ENCODE measurements around the gene NDUFA8.

NDUFA8 gene

GRCh38 chr9:122159026-122159924 is at the start of gene NDUFA8, which contains the start of gene MORN5:
Gene NDUFA8 (minus strand): TSS chr9:122159779. CDS start chr9:122159677, 102 bp downstream.
Gene MORN5 (plus strand): TSS chr9:122159908. CDS start chr9:122159973, 65 bp downstream.
- peak; percentile 88 to 92 for DNase-seq (ENCODE audit: low read depth in 2 of 2)

GRCh38 chr9:122207096-122207495 is 47.5 kb upstream of the NDUFA8 start:
- no peak for DNase-seq (ENCODE audit: low read depth in 2 of 2)

GRCh38 chr9:122206118-122207046 is 46.8 kb upstream of the NDUFA8 start:
- DNase-seq (ENCODE audit: low read depth in 2 of 2), result no peak

GRCh38 chr9:122205176-122205575 is 45.6 kb upstream of the NDUFA8 start:
- DNase-seq (ENCODE audit: low read depth in 2 of 2), result no peak

GRCh38 chr9:122204491-122204890 is 44.9 kb upstream of the NDUFA8 start:
- DNase-seq (ENCODE audit: low read depth in 2 of 2), result no peak

- DNase-seq (ENCODE audit: low read depth in 2 of 2), result no peak
These were observed 44.5 kb upstream of the NDUFA8 start for GRCh38 chr9:122204055-122204454.

GRCh38 chr9:122202111-122202510 is 42.5 kb upstream of the NDUFA8 start:
- DNase-seq (ENCODE audit: low read depth in 2 of 2), result no peak

- DNase-seq (ENCODE audit: low read depth in 2 of 2), result no peak
These were observed 42.1 kb upstream of the NDUFA8 start for GRCh38 chr9:122201641-122202040.

GRCh38 chr9:122200960-122201595 is 41.5 kb upstream of the NDUFA8 start:
- DNase-seq (ENCODE audit: low read depth in 2 of 2), result no peak

- no peak for DNase-seq (ENCODE audit: low read depth in 2 of 2)
These were observed 38.3 kb upstream of the NDUFA8 start for GRCh38 chr9:122197882-122198281.

- no peak for DNase-seq (ENCODE audit: low read depth in 2 of 2)
These were observed 37.8 kb upstream of the NDUFA8 start for GRCh38 chr9:122197426-122197825.

- no peak for DNase-seq (ENCODE audit: low read depth in 2 of 2)
These were observed 36.3 kb upstream of the NDUFA8 start for GRCh38 chr9:122195875-122196274.

- no peak for DNase-seq (ENCODE audit: low read depth in 2 of 2)
These were observed 34.1 kb upstream of the NDUFA8 start for GRCh38 chr9:122193651-122194050.

- DNase-seq (ENCODE audit: low read depth in 2 of 2), result no peak
These were observed 33.4 kb upstream of the NDUFA8 start for GRCh38 chr9:122192914-122193525.

- DNase-seq (ENCODE audit: low read depth in 2 of 2), result no peak
These were observed 32.8 kb upstream of the NDUFA8 start for GRCh38 chr9:122192261-122192875.

GRCh38 chr9:122191584-122191983 is 32.0 kb upstream of the NDUFA8 start:
- no peak for DNase-seq (ENCODE audit: low read depth in 2 of 2)

- no peak for DNase-seq (ENCODE audit: low read depth in 2 of 2)
These were observed 31.2 kb upstream of the NDUFA8 start for GRCh38 chr9:122190597-122191381.

- no peak for DNase-seq (ENCODE audit: low read depth in 2 of 2)
These were observed 28.8 kb upstream of the NDUFA8 start for GRCh38 chr9:122188369-122188768.

GRCh38 chr9:122186777-122187470 is 27.3 kb upstream of the NDUFA8 start:
- DNase-seq (ENCODE audit: low read depth in 2 of 2), result no peak

GRCh38 chr9:122186301-122186700 is 26.7 kb upstream of the NDUFA8 start:
- no peak for DNase-seq (ENCODE audit: low read depth in 2 of 2)
